NCI-H2196 treated with DMSO at 0.1 percent for 48 hours (cell line): ENCODE measurements around the gene OR2F1.
"Not testable (repeated sequence)": the region's sequence is repeated elsewhere in the genome, so short reads cannot be mapped to it uniquely, and the experiment has no call there.

Source experiments
- DNase-seq: peaks from one replicate; lab custom pipeline; 2025; ENCODE audit not compliant: unreplicated experiment; lab: John Stamatoyannopoulos, UW

The OR2F1 gene

GRCh38 chr7:144006029-144006691 lies 51.5 kb downstream of the OR2F1 start:
- DNase-seq: no peak

GRCh38 chr7:144006692-144007042 lies 52.0 kb downstream of the OR2F1 start:
- no peak for DNase-seq

- DNase-seq: no peak
Measured at GRCh38 chr7:144009361-144009760, 54.7 kb downstream of the OR2F1 start.

GRCh38 chr7:144010061-144010460 lies 55.4 kb downstream of the OR2F1 start:
- not testable (repeated sequence) for DNase-seq

- not testable (repeated sequence) for DNase-seq
Measured at GRCh38 chr7:144010821-144011220, 56.2 kb downstream of the OR2F1 start.

- DNase-seq: no peak
Measured at GRCh38 chr7:144011458-144012230, 57.0 kb downstream of the OR2F1 start.
